Caco-2 (cell line): ENCODE data around the gene TEX51. TPM values are rescaled to one million over a fixed set of nuclear protein-coding genes. Genes with fewer than 3 reads are reported as not detected.

Source experiments
- BruUV-seq: library from RNA; stranded (reverse); fragments of 400-500 nt; replicated peaks from 2 replicates; lab custom pipeline; 2021; lab: Mats Ljungman, UMichigan
- CTCF ChIA-PET: fragments of 300-600 bp; sonication (Branson Sonifier 250); formaldehyde crosslinking; loops from one replicate; lab custom pipeline; 2022; ENCODE audit warnings: antibody characterized with exemption; lab: Charles Lee
- POLR2A ChIA-PET: fragments of 300-600 bp; sonication (Branson Sonifier 250); formaldehyde crosslinking; loops from one replicate; lab custom pipeline; 2022; ENCODE audit warnings: antibody characterized with exemption; lab: Charles Lee
- DNase-seq, 2 experiments: peaks; one replicate each; pipeline versions ENCODE4 v3.0.0 to v3.0.0-alpha.2; 2020 to 2022
- H3K27me3 ChIP-seq: replicated peaks from 2 replicates; pipeline ENCODE4 v1.6.0; 2011; ENCODE audit warnings: low read length; ENCODE audit not compliant: control insufficient read depth, insufficient read depth
- H3K36me3 ChIP-seq: 2 replicates; pipeline ENCODE4 v1.5.1; 2011; ENCODE audit warnings: low read length; ENCODE audit not compliant: control insufficient read depth, insufficient read depth
- H3K4me1 ChIP-seq: fragments of 250-450 bp; sonication (Bioruptor Pico); 2 replicates; pipeline ENCODE4 v1.5.1; 2020; ENCODE audit warnings: mild to moderate bottlenecking
- H3K4me3 ChIP-seq: 2 replicates; pipeline ENCODE4 v1.5.1; 2011; ENCODE audit warnings: low read depth, mild to moderate bottlenecking, control low read depth, low read length
- H3K9me3 ChIP-seq: fragments of 250-450 bp; sonication (Bioruptor Pico); 2 replicates; pipeline ENCODE4 v1.5.1; 2020; ENCODE audit warnings: mild to moderate bottlenecking, moderate library complexity
- H3K27ac Mint-ChIP-seq: one replicate; pipeline ENCODE4 v1.8.0; 2022; ENCODE audit warnings: mixed read lengths; ENCODE audit not compliant: unreplicated experiment
- H3K27me3 Mint-ChIP-seq: one replicate; pipeline ENCODE4 v1.8.0; 2022; ENCODE audit warnings: mixed read lengths; ENCODE audit not compliant: insufficient read depth, unreplicated experiment
- H3K36me3 Mint-ChIP-seq: one replicate; pipeline ENCODE4 v1.8.0; 2022; ENCODE audit warnings: mild to moderate bottlenecking, mixed read lengths; ENCODE audit not compliant: insufficient read depth, unreplicated experiment
- H3K4me1 Mint-ChIP-seq: one replicate; pipeline ENCODE4 v1.8.0; 2022; ENCODE audit warnings: low read depth, mixed read lengths; ENCODE audit not compliant: unreplicated experiment
- H3K4me3 Mint-ChIP-seq: one replicate; pipeline ENCODE4 v1.8.0; 2022; ENCODE audit warnings: mild to moderate bottlenecking, moderate library complexity, mixed read lengths; ENCODE audit not compliant: unreplicated experiment
- H3K9me3 Mint-ChIP-seq: one replicate; pipeline ENCODE4 v1.8.0; 2022; ENCODE audit warnings: mixed read lengths; ENCODE audit not compliant: unreplicated experiment
- CTCF ChIP-seq, 2 experiments: fragments of 200-600 bp in 1 of 2; IDR thresholded peaks; 1 replicate in 1 of 2; 2 replicates in 1 of 2; pipeline versions ENCODE4 v1.5.1 to v1.8.0; 2011 to 2022; ENCODE audit warnings: antibody characterized with exemption in 1 of 2, control low read depth in 1 of 2, inconsistent platforms in 1 of 2, low read depth in 1 of 2, low read length in 1 of 2, mild to moderate bottlenecking in 1 of 2, moderate library complexity in 1 of 2; ENCODE audit not compliant: insufficient read depth in 1 of 2, severe bottlenecking in 1 of 2, unreplicated experiment in 1 of 2
- intact Hi-C: fragments of 100-400 bp; cut with micrococcal nuclease; formaldehyde crosslinking; loops from one replicate; pipeline ENCODE4 v1.10.0; 2022; ENCODE audit not compliant: unreplicated experiment
- total RNA-seq: library from RNA; stranded (reverse); gene quantifications from 2 replicates; pipeline ENCODE4 v1.2.3, GENCODE V29; 2022

TEX51 gene
- total RNA-seq, 1 experiment from 2014 or later, result not detected

- POLR2A ChIA-PET, result no interaction called here
- Mint-ChIP-seq H3K36me3 (no peaks in the 10 kb centered on the region), H3K9me3 (peaks cover 1% of the 10 kb centered on the region), H3K4me3 (no peak overlapping the region), H3K27ac (no peak overlapping the region), H3K27me3 (peaks cover 7% of the 10 kb centered on the region), H3K4me1 (no peaks in the 10 kb centered on the region)
- Histone ChIP-seq H3K4me1 (no peaks in the 10 kb centered on the region), H3K9me3 (no peaks in the 10 kb centered on the region), H3K4me3 (no peak overlapping the region), H3K27me3 (no peaks in the 10 kb centered on the region), H3K36me3 (no peaks in the 10 kb centered on the region)
- CTCF ChIA-PET, result no interaction called here
- intact Hi-C loops, result no loop called here
- BruUV-seq, result no TSS peak
- TF ChIP-seq CTCF (IDR thresholded peaks at IDR 0.05; ENCODE audit: insufficient read depth in 1 of 2, low read depth in 1 of 2, low read length in 1 of 2, severe bottlenecking in 1 of 2, unreplicated experiment in 1 of 2), result no peak
- DNase-seq, result no peak
Observed at GRCh38 chr2:126858991-126859390, 39.7 kb upstream of the TEX51 start.

GRCh38 chr2:126859631-126860030, 39.1 kb upstream of the TEX51 start:
- no peak overlapping the region for H3K4me3 ChIP-seq
- H3K27me3 ChIP-seq, result no peaks in the 10 kb centered on the region
- no peaks in the 10 kb centered on the region for H3K9me3 Mint-ChIP-seq
- H3K27me3 Mint-ChIP-seq, result peaks cover 7% of the 10 kb centered on the region
- no peaks in the 10 kb centered on the region for H3K36me3 ChIP-seq
- CTCF ChIA-PET, result no interaction called here
- no peaks in the 10 kb centered on the region for H3K9me3 ChIP-seq
- H3K27ac Mint-ChIP-seq, result no peak overlapping the region
- intact Hi-C loops, result loop anchor here (10.0 kb wide), 1 partner anchor 115 kb away; no protein-coding TSS in a partner anchor
- DNase-seq, result no peak
- BruUV-seq, result no TSS peak
- no peak overlapping the region for H3K4me3 Mint-ChIP-seq
- TF ChIP-seq CTCF (IDR thresholded peaks at IDR 0.05; ENCODE audit: insufficient read depth in 1 of 2, low read depth in 1 of 2, low read length in 1 of 2, severe bottlenecking in 1 of 2, unreplicated experiment in 1 of 2), result no peak
- H3K4me1 Mint-ChIP-seq, result no peaks in the 10 kb centered on the region
- no peaks in the 10 kb centered on the region for H3K36me3 Mint-ChIP-seq
- no peaks in the 10 kb centered on the region for H3K4me1 ChIP-seq
- POLR2A ChIA-PET, result no interaction called here

- H3K9me3 ChIP-seq, result no peaks in the 10 kb centered on the region
- H3K27ac Mint-ChIP-seq, result no peak overlapping the region
- no peaks in the 10 kb centered on the region for H3K4me1 ChIP-seq
- no peaks in the 10 kb centered on the region for H3K36me3 Mint-ChIP-seq
- no TSS peak for BruUV-seq
- H3K4me3 Mint-ChIP-seq, result no peak overlapping the region
- POLR2A ChIA-PET, result no interaction called here
- no peaks in the 10 kb centered on the region for H3K27me3 ChIP-seq
- no peaks in the 10 kb centered on the region for H3K9me3 Mint-ChIP-seq
- H3K27me3 Mint-ChIP-seq, result peaks cover 7% of the 10 kb centered on the region
- DNase-seq, result peak in 1 of 2 experiments; percentile 20
- no peak overlapping the region for H3K4me3 ChIP-seq
- peak in 1 of 2 experiments; percentile 25 for TF ChIP-seq CTCF (IDR thresholded peaks at IDR 0.05; ENCODE audit: insufficient read depth in 1 of 2, low read depth in 1 of 2, low read length in 1 of 2, severe bottlenecking in 1 of 2, unreplicated experiment in 1 of 2)
- H3K36me3 ChIP-seq, result no peaks in the 10 kb centered on the region
- intact Hi-C loops, result loop anchor here (10.0 kb wide), 1 partner anchor 114 kb away; no protein-coding TSS in a partner anchor
- H3K4me1 Mint-ChIP-seq, result no peaks in the 10 kb centered on the region
- CTCF ChIA-PET, result no interaction called here
Observed at GRCh38 chr2:126860385-126860784, 38.3 kb upstream of the TEX51 start.
